HG03025 (cell line): ENCODE measurements around the gene DMXL1.

Experiments used
- ATAC-seq: cut with Tn5 transposase; IDR thresholded peaks from one replicate; pipeline ENCODE4 v1.9.1; 2021; ENCODE audit warnings: mild to moderate bottlenecking, moderate library complexity; ENCODE audit not compliant: unreplicated experiment, low FRiP score

DMXL1 gene

GRCh38 chr5:119257613-119258012 is 186.7 kb downstream of the DMXL1 start:
- no peak for ATAC-seq

GRCh38 chr5:119263639-119264038 is 192.8 kb downstream of the DMXL1 start:
- ATAC-seq = no peak

GRCh38 chr5:119264186-119264585 is 193.3 kb downstream of the DMXL1 start:
- ATAC-seq = no peak

GRCh38 chr5:119267958-119268386 is 197.1 kb downstream of the DMXL1 start:
- ATAC-seq = peak; percentile 70

GRCh38 chr5:119268387-119269060 is 197.6 kb downstream of the DMXL1 start:
- peak; percentile 83 for ATAC-seq

GRCh38 chr5:119269061-119269944 is 198.4 kb downstream of the DMXL1 start:
- ATAC-seq = peak; percentile 3

GRCh38 chr5:119270121-119270565 is 199.3 kb downstream of the DMXL1 start:
- ATAC-seq = no peak

- ATAC-seq = no peak
Measured at GRCh38 chr5:119270960-119271757, 200.3 kb downstream of the DMXL1 start.

GRCh38 chr5:119271758-119272730 is 201.2 kb downstream of the DMXL1 start:
- ATAC-seq = no peak

- no peak for ATAC-seq
Measured at GRCh38 chr5:119273391-119273839, 202.5 kb downstream of the DMXL1 start.

- no peak for ATAC-seq
Measured at GRCh38 chr5:119274030-119274766, 203.3 kb downstream of the DMXL1 start.

GRCh38 chr5:119274767-119275130 is 203.9 kb downstream of the DMXL1 start:
- peak; percentile 30 for ATAC-seq

- ATAC-seq = no peak
Measured at GRCh38 chr5:119275146-119275545, 204.3 kb downstream of the DMXL1 start.

- peak; percentile 72 for ATAC-seq
Measured at GRCh38 chr5:119275601-119276173, 204.8 kb downstream of the DMXL1 start.

- no peak for ATAC-seq
Measured at GRCh38 chr5:119276978-119277377, 206.1 kb downstream of the DMXL1 start.

- no peak for ATAC-seq
Measured at GRCh38 chr5:119279093-119279492, 208.2 kb downstream of the DMXL1 start.

- no peak for ATAC-seq
Measured at GRCh38 chr5:119280380-119280779, 209.5 kb downstream of the DMXL1 start.

- ATAC-seq = no peak
Measured at GRCh38 chr5:119282628-119283027, 211.7 kb downstream of the DMXL1 start.

- ATAC-seq = no peak
Measured at GRCh38 chr5:119284031-119284430, 213.1 kb downstream of the DMXL1 start.
